Kidney (tissue), 14 donors: ENCODE data around the gene RPL37A. TPM values are rescaled to one million over a fixed set of nuclear protein-coding genes. Genes with fewer than 3 reads are reported as not detected.
A peak's percentile ranks its signal among the peaks of the same experiment; 100 is the strongest.
"Not testable (repeated sequence)": the region's sequence is repeated elsewhere in the genome, so short reads cannot be mapped to it uniquely, and the experiment has no call there.

Experiments used
- DNase-seq, 5 donors: peaks; one replicate each; pipeline ENCODE4 v3.0.0-alpha.2; 2013 to 2020
- FAIRE-seq: peaks from 2 replicates; lab custom pipeline; 2012; peaks lifted over from hg19 to GRCh38; lab: Jason Lieb, UNC
- H3K27ac ChIP-seq, 2 donors: one replicate each; pipeline ENCODE4 v1.7.0; 2013; ENCODE audit warnings: low read depth in 2 of 2, low read length in 2 of 2, inconsistent platforms in 1 of 2
- H3K27me3 ChIP-seq: one replicate; pipeline ENCODE4 v1.7.1; 2013; ENCODE audit warnings: low read length, inconsistent platforms; ENCODE audit not compliant: control insufficient read depth, insufficient read depth
- H3K36me3 ChIP-seq, 3 donors: one replicate each; pipeline versions ENCODE4 v1.7.0 to v1.7.1; 2013; ENCODE audit warnings: low read length in 3 of 3, control low read depth in 1 of 3, inconsistent platforms in 1 of 3; ENCODE audit not compliant: insufficient read depth in 3 of 3, control insufficient read depth in 2 of 3
- H3K4me1 ChIP-seq, 3 donors: one replicate each; pipeline versions ENCODE4 v1.7.0 to v1.7.1; 2013; ENCODE audit warnings: low read length in 3 of 3, inconsistent platforms in 1 of 3, low read depth in 1 of 3; ENCODE audit not compliant: control insufficient read depth in 2 of 3, insufficient read depth in 2 of 3
- H3K4me3 ChIP-seq, 3 donors: one replicate each; pipeline versions ENCODE4 v1.7.0 to v1.8.1; 2013; ENCODE audit warnings: low read length in 3 of 3, control low read depth in 1 of 3, inconsistent platforms in 1 of 3
- H3K9ac ChIP-seq, 3 donors: one replicate each; pipeline versions ENCODE4 v1.7.0 to v1.7.1; 2013; ENCODE audit warnings: low read length in 3 of 3, control low read depth in 1 of 3, inconsistent platforms in 1 of 3
- H3K9me3 ChIP-seq, 3 donors: one replicate each; pipeline versions ENCODE4 v1.7.0 to v1.7.1; 2013; ENCODE audit warnings: low read length in 3 of 3, control low read depth in 1 of 3, inconsistent platforms in 1 of 3; ENCODE audit not compliant: control insufficient read depth in 2 of 3, insufficient read depth in 1 of 3
- CTCF ChIP-seq: IDR thresholded peaks from 3 replicates; pipeline ENCODE4 v1.5.1; 2012; ENCODE audit warnings: mild to moderate bottlenecking, moderate library complexity, borderline replicate concordance; ENCODE audit not compliant: insufficient read depth; ENCODE audit errors: extremely low read depth
- intact Hi-C: fragments of 100-400 bp; cut with DNase I; formaldehyde crosslinking; loops from one replicate; pipeline ENCODE4 v1.11.1; 2022
- polyA plus RNA-seq: library from polyadenylated mRNA; stranded (reverse); fragments of 350-450 nt; fragmentation: Illumina TruSeq; extraction: RNeasy Lipid Tissue Mini Kit (QIAGEN cat#74804); gene quantifications from one replicate; pipeline ENCODE4 v1.2.3, GENCODE V29; 2014; ENCODE audit warnings: low read depth, low replicate concordance; ENCODE audit not compliant: insufficient read depth
- total RNA-seq: library from RNA; stranded (reverse); fragmentation: NEBNext Ultra II Directional; extraction: Animal tissue kit (Norgen Biotek cat#: 25700); gene quantifications from one replicate; pipeline ENCODE4 v1.2.1, GENCODE V29; 2021
- donor health status: control.
- donor health status: control.
- donor health status: control.
- donor health status: control.
- donor health status: control.
- donor health status: DM: yes; HTN: yes; CAD: no.
- donor health status: Normal renal cell carcinoma (clear cell type).

Gene RPL37A
- total and polyA plus RNA-seq, 2 donors from 2014 or later, result 1,810 to 4,316 TPM

- peak; percentile 59 for FAIRE-seq
- H3K27ac ChIP-seq, result no peak overlapping the region
- H3K36me3 ChIP-seq, result no peaks in the 10 kb centered on the region
- intact Hi-C loops, result loop anchor here (5.0 to 10.0 kb wide), 2 partner anchors 150 to 1238 kb away; no protein-coding TSS in a partner anchor
- H3K4me1 ChIP-seq, result no peaks in the 10 kb centered on the region
- H3K9ac ChIP-seq, result no peak overlapping the region
- H3K9me3 ChIP-seq, result no peaks in the 10 kb centered on the region
- peak in 2 of 5 donors; percentile 63 to 64 for DNase-seq
- no peak overlapping the region for H3K4me3 ChIP-seq
- H3K27me3 ChIP-seq, result no peaks in the 10 kb centered on the region
- TF ChIP-seq CTCF, result peak; percentile 65
Measured at GRCh38 chr2:216516730-216517350, 18.2 kb downstream of the RPL37A start.

DNA sequence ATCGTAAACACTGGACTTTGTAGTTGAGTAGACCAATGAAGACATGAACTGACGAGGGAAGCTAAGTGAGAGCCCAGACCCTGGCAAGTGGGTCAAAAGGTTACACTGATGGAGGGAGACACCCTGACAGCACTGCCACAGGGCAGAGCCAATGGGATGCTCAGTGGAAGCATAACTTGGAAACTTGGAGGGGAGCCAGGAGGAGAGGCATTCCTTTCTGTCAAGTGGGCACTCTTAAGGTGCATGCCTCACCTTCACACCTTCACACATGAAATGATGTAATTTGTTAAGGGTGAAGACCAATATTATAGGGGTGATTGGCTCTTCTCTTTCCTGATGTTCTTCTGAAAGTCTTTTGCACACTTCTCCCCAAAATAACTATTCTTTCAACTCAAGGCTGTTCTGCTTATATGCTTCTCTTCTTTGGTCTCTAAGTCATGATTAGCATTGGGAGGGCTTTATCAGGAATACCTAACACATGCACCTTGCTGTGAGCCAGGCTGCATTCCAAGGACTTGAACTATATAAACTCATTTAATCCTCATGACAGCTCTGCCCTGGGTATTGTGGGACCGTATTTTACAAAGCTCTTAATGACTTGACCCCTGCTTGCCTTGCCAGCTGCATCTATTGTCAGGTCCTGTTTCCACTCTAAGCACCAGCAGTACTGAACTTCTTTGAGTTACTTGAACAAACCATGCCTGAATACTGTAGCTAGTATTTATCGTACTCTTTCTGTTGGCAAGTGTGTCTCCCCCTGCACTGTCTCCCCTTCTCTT lies 19.0 kb downstream of the RPL37A start:
- H3K27me3 ChIP-seq, result no peaks in the 10 kb centered on the region
- H3K36me3 ChIP-seq, result no peaks in the 10 kb centered on the region
- no peaks in the 10 kb centered on the region for H3K4me1 ChIP-seq
- H3K9ac ChIP-seq, result no peak overlapping the region
- TF ChIP-seq CTCF, result no peak
- intact Hi-C loops, result loop anchor here (5.0 to 10.0 kb wide), 2 partner anchors 150 to 1237 kb away; no protein-coding TSS in a partner anchor
- FAIRE-seq (no peak), DNase-seq (no peak)
- H3K9me3 ChIP-seq, result no peaks in the 10 kb centered on the region
- H3K27ac ChIP-seq, result no peak overlapping the region
- no peak overlapping the region for H3K4me3 ChIP-seq

GRCh38 chr2:216518566-216519119 lies 20.0 kb downstream of the RPL37A start:
- not testable (repeated sequence) for FAIRE-seq, DNase-seq
- intact Hi-C loops, result loop anchor here (5.0 to 10.0 kb wide), 2 partner anchors 149 to 1236 kb away; no protein-coding TSS in a partner anchor

More at GRCh38 chr2:216518566-216519119, 20.0 kb downstream of the RPL37A start:
- not testable (repeated sequence) for H3K27me3 ChIP-seq, H3K4me3 ChIP-seq, H3K9ac ChIP-seq, H3K27ac ChIP-seq, H3K4me1 ChIP-seq, H3K9me3 ChIP-seq, H3K36me3 ChIP-seq
